Aorta (tissue), 5 donors: ENCODE measurements around the gene SLC27A1. TPM values are rescaled to one million over a fixed set of nuclear protein-coding genes. Genes with fewer than 3 reads are reported as not detected.
A peak's percentile ranks its signal among the peaks of the same experiment; 100 is the strongest.

ENCODE experiments used
- ATAC-seq: fragments of 200-7000 bp; cut with Tn5 transposase; one replicate; pipeline ENCODE4 v1.9.1; 2022; ENCODE audit warnings: moderate library complexity; ENCODE audit not compliant: low FRiP score
- DNase-seq, 2 donors: peaks; one replicate each; pipeline ENCODE4 v3.0.0-alpha.2; 2020
- H3K27ac ChIP-seq, 2 donors: one replicate each; pipeline ENCODE4 v1.5.1; 2013; ENCODE audit warnings: low read length in 2 of 2, mild to moderate bottlenecking in 2 of 2, moderate library complexity in 2 of 2, control low read depth in 1 of 2, inconsistent platforms in 1 of 2, low read depth in 1 of 2
- H3K27me3 ChIP-seq, 2 donors: one replicate each; pipeline ENCODE4 v1.6.1; 2013; ENCODE audit warnings: control low read depth in 1 of 2, low read length in 1 of 2, mild to moderate bottlenecking in 1 of 2, moderate library complexity in 1 of 2; ENCODE audit not compliant: insufficient read depth in 2 of 2, control insufficient read depth in 1 of 2
- H3K36me3 ChIP-seq, 2 donors: one replicate each; pipeline ENCODE4 v1.6.1; 2013; ENCODE audit warnings: control low read depth in 1 of 2, low read length in 1 of 2, mild to moderate bottlenecking in 1 of 2; ENCODE audit not compliant: insufficient read depth in 2 of 2, control insufficient read depth in 1 of 2
- H3K4me1 ChIP-seq, 2 donors: one replicate each; pipeline ENCODE4 v1.6.1; 2013; ENCODE audit warnings: low read length in 2 of 2, control low read depth in 1 of 2, mild to moderate bottlenecking in 1 of 2, moderate library complexity in 1 of 2; ENCODE audit not compliant: insufficient read depth in 2 of 2, control insufficient read depth in 1 of 2
- H3K4me3 ChIP-seq, 2 donors: one replicate each; pipeline ENCODE4 v1.5.1; 2013; ENCODE audit warnings: low read length in 2 of 2, control low read depth in 1 of 2, mild to moderate bottlenecking in 1 of 2
- H3K9me3 ChIP-seq: one replicate; pipeline ENCODE4 v1.6.1; 2013; ENCODE audit warnings: mild to moderate bottlenecking, low read length; ENCODE audit not compliant: control insufficient read depth
- WGBS, 2 donors: extraction: QIAGEN DNeasy Blood & Tissue Kit; methylation state at CpG; one replicate each; pipeline ENCODE4 v1.1.7; 2013; 5-methylcytosine and 5-hydroxymethylcytosine counted together
- intact Hi-C, 2 donors: fragments of 100-400 bp; cut with DNase I; formaldehyde crosslinking; loops; one replicate each; pipeline versions ENCODE4 v1.14.2 to v1.15.0; 2022
- polyA plus RNA-seq, 2 donors: library from polyadenylated mRNA; stranded (reverse); fragments of 200-250 nt; gene quantifications; one replicate each; pipeline ENCODE4 v1.2.3, GENCODE V29; 2013
- total RNA-seq, 2 donors: library from RNA; stranded (reverse); fragmentation: NEBNext Ultra II Directional; extraction: Animal tissue kit (Norgen Biotek cat#: 25700); gene quantifications; one replicate each; pipeline ENCODE4 v1.2.1, GENCODE V29; 2021
- donor health status: healthy with polysubstance abuse.
- donor health status: Bipolar disorder and iron deficiency.
- donor health status: DM: no; HTN: no; CAD: no.
- donor health status: DM: no; HTN: no; CAD: no.
- donor health status: DM: yes; HTN: yes; CAD: no.

The SLC27A1 gene
- total and polyA plus RNA-seq, 4 donors = 6.8 to 37.8 (median 17.1) TPM

DNA sequence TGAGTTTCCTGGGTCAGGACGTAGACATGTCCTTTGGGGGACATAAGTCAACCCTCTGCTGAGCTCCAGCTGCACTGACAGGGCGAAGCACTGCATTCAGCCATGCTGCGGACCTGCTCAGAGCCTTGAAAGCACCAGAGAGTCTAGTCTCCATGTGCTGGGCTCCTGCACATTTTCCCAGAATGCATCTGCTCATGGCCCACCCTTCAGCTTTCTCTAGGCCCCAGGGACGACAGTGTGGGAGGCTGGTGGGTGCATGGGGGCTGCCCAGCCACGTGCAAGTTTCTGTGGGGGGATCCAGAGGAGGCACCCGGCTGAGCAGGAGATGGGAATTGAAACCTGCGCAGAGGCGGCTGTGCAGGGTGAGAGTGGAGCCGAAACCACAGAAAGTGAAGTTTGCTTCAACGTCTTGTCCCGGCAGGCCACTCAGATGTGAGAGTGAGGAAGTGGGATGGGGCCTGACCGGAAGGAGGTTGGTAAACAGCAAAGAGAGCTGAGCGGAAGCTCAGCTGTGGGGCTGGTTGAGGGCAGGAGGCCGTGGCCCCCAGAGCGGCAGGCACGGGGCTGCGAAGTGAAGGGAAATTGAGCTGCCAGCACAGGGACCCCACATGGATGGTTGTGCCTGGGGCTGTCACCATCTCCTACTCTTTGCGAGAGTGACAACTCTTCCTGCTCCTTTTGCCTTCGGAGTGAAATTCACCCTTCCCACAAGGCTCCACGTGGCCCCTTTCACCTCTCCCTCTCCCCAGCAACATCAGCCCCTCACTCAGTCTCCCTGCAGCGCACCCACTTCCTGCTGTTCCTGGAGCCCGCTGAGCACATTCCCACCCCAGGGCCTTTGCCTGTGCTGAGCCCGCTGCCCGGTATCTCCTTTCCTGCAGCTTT, 52.9 kb downstream of the SLC27A1 start:
- no peaks in the 10 kb centered on the region for H3K36me3 ChIP-seq
- 51% methylated on average over 24 of the region's 24 CpGs for WGBS, 2 donors
- intact Hi-C loops = no loop called here
- no peak overlapping the region for H3K4me3 ChIP-seq
- no peaks in the 10 kb centered on the region for H3K4me1 ChIP-seq
- H3K27me3 ChIP-seq = no peaks in the 10 kb centered on the region
- H3K27ac ChIP-seq = no peak overlapping the region
- DNase-seq (peak in 1 of 2 donors; percentile 87), ATAC-seq (peak; percentile 74)
- H3K9me3 ChIP-seq = peaks cover 2% of the 10 kb centered on the region

- Histone ChIP-seq H3K9me3 (peaks cover 4% of the 10 kb centered on the region), H3K36me3 (no peaks in the 10 kb centered on the region), H3K27me3 (no peaks in the 10 kb centered on the region), H3K4me1 (no peaks in the 10 kb centered on the region), H3K27ac (no peak overlapping the region), H3K4me3 (no peak overlapping the region)
- no peak for DNase-seq
- intact Hi-C loops = no loop called here
- no peak for ATAC-seq
- WGBS, 2 donors = 90 to 92% methylated on average over 4 of the region's 4 CpGs
These were observed 54.3 kb downstream of the SLC27A1 start for GRCh38 chr19:17524651-17525050.

GRCh38 chr19:17525141-17525540, 54.8 kb downstream of the SLC27A1 start:
- Histone ChIP-seq H3K36me3 (no peaks in the 10 kb centered on the region), H3K27ac (no peak overlapping the region), H3K4me1 (no peaks in the 10 kb centered on the region), H3K4me3 (no peak overlapping the region), H3K27me3 (no peaks in the 10 kb centered on the region), H3K9me3 (peaks cover 4% of the 10 kb centered on the region)
- 79% methylated on average over 9 of the region's 9 CpGs for WGBS, 2 donors
- DNase-seq = no peak
- no peak for ATAC-seq
- intact Hi-C loops = no loop called here

DNA sequence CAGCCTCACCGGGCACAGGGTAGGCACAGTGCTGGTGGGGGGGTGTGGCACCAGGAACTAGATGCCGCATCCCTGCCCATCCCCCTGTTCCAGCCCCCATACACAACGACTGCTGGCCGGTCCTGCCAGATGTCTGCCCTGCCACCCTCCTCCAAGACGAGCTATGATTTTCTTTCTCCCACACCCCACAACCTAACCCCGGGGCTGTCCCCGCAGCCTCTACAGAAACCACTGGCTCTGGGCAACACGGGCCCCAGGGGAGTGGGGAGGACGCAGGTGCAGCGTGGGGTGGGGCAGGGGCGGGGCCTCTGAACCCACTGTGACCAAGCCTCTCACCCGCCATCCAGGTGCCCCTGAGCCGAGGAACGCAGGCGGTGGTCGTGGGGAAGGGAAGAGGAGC, 56.6 kb downstream of the SLC27A1 start:
- Histone ChIP-seq H3K27me3 (no peaks in the 10 kb centered on the region), H3K9me3 (peaks cover 4% of the 10 kb centered on the region), H3K4me3 (no peak overlapping the region), H3K36me3 (no peaks in the 10 kb centered on the region), H3K27ac (no peak overlapping the region), H3K4me1 (no peaks in the 10 kb centered on the region)
- intact Hi-C loops = no loop called here
- 68 to 69% methylated on average over 16 of the region's 16 CpGs for WGBS, 2 donors
- no peak for DNase-seq
- ATAC-seq = no peak

DNA sequence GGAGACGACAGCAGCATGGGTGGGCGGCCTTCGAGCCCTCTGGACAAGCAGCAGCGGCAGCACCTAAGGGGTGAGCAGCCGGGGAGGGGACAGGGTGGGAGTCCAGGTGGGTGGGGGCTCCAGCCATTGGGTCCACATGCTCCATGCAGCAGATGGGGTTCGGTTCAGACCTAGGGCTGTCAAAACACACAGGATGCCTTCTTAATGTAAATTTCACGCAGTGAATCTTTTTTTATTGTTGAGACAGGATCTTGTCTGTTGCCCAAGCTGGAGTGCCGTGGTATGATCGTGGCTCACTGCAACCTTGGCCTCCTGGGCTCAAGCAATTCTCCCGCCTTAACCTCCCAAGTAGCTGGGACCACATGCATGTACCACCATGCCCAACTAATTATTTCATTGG, 57.0 kb downstream of the SLC27A1 start:
- intact Hi-C loops = no loop called here
- Histone ChIP-seq H3K27ac (no peak overlapping the region), H3K36me3 (no peaks in the 10 kb centered on the region), H3K27me3 (no peaks in the 10 kb centered on the region), H3K4me1 (no peaks in the 10 kb centered on the region), H3K4me3 (no peak overlapping the region), H3K9me3 (peaks cover 4% of the 10 kb centered on the region)
- WGBS, 2 donors = 69 to 75% methylated on average over 10 of the region's 10 CpGs
- no peak for DNase-seq
- ATAC-seq = no peak

DNA sequence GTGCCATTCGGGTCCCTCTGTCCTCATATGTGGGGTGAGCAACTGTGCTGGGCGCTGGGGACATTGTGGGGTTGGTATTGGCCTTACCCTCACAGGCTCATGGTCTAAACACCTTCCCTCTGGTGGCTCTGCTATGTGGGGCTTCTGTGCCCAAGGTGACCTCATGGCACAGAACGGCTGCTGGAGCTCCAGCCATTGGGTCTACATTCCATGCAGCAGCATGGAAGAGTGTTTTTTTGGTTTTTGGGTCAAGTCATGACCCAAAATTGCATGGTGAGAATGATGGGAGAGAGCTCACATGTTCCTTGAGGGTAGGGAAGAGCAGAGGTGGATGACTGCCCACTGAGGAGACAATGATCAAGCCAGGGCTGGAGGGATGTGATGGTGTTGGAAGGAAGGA, 58.3 kb downstream of the SLC27A1 start:
- intact Hi-C loops = no loop called here
- 96 to 97% methylated on average over 3 of the region's 3 CpGs for WGBS, 2 donors

DNA sequence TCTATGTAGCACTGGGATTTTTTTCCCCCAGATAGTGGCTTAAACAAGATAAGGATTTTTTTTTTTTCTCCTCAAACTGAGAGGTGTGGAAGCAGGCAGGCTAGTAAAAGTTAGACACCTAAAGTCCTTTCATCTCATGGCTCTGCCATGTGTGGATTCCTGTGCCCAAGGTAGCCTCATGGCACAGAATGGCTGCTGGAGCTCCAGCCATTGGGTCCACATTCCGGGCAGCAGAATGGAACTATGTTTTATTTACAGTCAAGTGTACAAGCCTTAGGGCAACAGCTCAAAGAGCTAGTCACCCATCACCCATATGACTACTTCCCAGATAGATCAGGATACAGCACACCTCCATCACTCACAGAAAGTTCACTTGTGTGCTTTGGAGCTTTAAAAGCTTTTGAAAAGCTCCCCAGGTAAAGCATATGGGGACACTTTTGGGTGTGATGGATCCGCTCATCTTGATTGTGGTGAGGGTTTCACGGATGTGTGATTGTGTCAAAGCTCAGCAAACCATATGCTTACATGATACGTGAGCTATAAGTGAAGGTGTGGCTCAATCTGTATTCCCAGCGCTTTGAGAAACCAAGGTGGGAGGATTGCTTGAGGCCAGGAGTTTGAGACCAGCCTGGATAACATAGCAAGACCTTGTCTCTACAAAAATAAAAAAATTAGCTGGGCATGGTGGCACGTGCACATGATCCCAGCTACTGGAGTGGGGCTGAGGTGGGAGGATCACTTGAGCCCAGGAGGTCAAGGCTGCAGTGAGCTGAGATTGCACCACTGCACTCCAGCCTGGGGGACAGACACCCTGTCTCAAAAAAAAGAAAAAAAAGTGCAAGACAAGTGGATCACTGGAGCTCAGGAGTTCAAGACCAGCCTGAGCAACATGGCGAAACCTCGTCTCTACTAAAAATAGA, 59.2 kb downstream of the SLC27A1 start:
- H3K9me3 ChIP-seq = peaks cover 4% of the 10 kb centered on the region
- 72 to 74% methylated on average over 8 of the region's 8 CpGs for WGBS, 2 donors
- no peaks in the 10 kb centered on the region for H3K27me3 ChIP-seq

More for the DNA sequence above, 58.3 kb downstream of the SLC27A1 start:
- H3K36me3 ChIP-seq = no peaks in the 10 kb centered on the region
- H3K4me1 ChIP-seq = no peaks in the 10 kb centered on the region
- peaks cover 4% of the 10 kb centered on the region for H3K9me3 ChIP-seq
- DNase-seq = no peak
- no peak for ATAC-seq
- H3K4me3 ChIP-seq = no peak overlapping the region
- no peaks in the 10 kb centered on the region for H3K27me3 ChIP-seq
- no peak overlapping the region for H3K27ac ChIP-seq

DNA sequence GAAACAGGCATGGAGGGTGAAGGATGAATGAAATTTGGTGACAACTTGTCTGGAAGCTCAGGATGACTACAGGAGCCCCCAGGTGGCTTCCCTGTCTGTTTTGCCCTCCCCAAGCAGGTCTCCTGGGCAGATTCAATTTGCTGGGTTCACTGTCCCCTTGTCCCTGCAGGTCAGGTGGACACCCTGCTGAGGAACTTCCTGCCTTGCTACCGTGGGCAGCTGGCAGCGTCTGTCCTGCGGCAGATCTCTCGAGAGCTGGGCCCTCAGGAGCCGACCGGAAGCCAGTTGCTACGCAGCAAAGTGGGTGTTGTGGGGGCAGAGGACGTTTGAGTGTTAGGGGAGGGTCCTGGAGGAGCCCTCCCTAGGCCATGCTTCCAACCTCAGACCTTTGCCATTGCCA, 60.3 kb downstream of the SLC27A1 start:
- ATAC-seq (no peak), DNase-seq (no peak)
- Histone ChIP-seq H3K4me1 (no peaks in the 10 kb centered on the region), H3K9me3 (peaks cover 1% of the 10 kb centered on the region), H3K27me3 (no peaks in the 10 kb centered on the region), H3K27ac (no peak overlapping the region), H3K4me3 (no peak overlapping the region), H3K36me3 (no peaks in the 10 kb centered on the region)
- 9 to 19% methylated on average over 8 of the region's 8 CpGs for WGBS, 2 donors
- intact Hi-C loops = no loop called here

More for the DNA sequence above, 59.2 kb downstream of the SLC27A1 start:
- Histone ChIP-seq H3K4me3 (no peak overlapping the region), H3K36me3 (no peaks in the 10 kb centered on the region), H3K4me1 (no peaks in the 10 kb centered on the region), H3K27ac (no peak overlapping the region)
- intact Hi-C loops = no loop called here
- DNase-seq (no peak), ATAC-seq (no peak)
